GM18858 (cell line): ENCODE results near the gene SYMPK.
"Not testable (repeated sequence)": the region's sequence is repeated elsewhere in the genome, so short reads cannot be mapped to it uniquely, and the experiment has no call there.

Experiments
- ATAC-seq: cut with Tn5 transposase; IDR thresholded peaks from one replicate; pipeline ENCODE4 v1.9.1; 2021; ENCODE audit not compliant: unreplicated experiment

SYMPK gene

DNA sequence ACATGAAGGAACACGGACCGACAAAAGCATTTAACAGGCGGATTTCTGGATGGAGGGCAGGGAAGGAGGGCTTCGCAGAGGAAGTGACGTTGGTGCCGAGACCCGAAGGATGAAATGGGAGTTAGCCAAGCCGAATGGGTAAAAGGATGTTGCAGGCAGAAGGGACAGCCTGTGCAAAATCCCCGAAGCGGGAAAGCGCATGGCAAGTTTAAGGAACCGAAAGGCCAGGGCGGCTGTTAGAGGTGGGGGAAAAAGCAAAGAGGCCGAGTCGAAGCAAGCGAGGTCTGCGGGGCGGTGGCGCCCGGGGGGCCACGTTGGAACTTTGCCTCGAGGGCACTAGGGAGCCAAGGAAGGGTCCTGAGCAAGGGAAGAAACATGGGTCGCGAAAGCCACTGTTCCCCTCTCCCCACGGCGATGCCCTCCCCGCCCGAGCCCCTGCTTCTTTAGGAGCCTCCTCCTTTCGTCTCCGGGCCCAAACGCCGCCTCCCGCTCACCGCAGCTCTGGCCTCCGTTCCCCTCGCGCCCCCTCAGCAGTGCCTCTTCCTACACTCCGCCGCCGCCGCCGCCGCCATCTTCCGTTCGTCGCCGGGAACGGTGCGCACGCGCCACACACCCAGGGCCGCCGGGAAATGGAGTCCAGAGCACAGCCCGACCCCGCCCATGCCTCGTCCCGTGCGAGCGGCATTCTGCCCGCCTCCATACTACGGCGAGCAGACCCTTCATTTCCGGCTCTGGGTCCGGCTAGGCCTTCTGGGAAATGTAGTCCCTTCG, at the start of gene SYMPK:
Gene SYMPK, minus strand, starts transcription at position 584 of the 771 bp plus-strand sequence. CDS start 8,652 bp downstream, outside the sequence.
- ATAC-seq, result peak; percentile 77

DNA sequence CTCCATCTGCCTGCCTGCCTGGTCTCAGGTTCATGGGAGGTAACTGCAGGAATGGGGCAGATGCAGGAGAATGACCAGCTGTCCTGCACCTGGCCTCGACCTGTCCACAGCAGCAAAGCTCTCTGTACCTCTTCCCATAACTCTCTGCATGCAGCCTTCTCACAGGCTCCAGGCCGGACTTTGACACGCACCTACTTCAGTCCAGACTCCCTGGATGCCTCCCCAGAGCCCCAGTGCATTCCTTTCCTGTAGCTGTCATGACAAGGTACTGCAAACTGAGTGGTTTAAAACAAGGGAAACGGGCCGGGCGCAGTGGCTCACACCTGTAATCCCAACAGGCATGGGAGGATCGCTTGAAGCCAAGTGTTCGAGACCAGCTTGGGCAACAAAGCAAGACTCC, 48.3 kb upstream of the SYMPK start:
- ATAC-seq, result no peak

GRCh38 chr19:45908956-45909355, 46.0 kb upstream of the SYMPK start:
- ATAC-seq, result no peak

DNA sequence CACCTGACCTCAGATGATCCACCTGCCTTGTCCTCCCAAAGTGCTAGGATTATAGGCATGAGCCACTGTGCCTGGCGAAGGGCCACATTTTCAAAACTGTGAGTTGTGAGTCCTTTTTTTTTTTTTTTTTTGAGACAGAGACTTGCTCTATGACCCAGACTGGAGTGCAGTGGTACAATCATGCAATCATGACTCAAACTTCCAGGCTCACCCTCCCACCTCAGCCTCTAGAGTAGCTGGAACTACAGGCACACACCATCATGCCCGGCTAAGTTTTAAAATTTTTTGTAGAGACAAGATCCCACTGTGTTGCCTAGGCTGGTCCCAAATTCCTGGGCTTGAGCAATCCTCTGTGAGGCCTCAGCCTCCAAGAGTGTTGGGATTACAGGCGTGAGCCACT, 43.3 kb upstream of the SYMPK start:
- ATAC-seq, result no peak

DNA sequence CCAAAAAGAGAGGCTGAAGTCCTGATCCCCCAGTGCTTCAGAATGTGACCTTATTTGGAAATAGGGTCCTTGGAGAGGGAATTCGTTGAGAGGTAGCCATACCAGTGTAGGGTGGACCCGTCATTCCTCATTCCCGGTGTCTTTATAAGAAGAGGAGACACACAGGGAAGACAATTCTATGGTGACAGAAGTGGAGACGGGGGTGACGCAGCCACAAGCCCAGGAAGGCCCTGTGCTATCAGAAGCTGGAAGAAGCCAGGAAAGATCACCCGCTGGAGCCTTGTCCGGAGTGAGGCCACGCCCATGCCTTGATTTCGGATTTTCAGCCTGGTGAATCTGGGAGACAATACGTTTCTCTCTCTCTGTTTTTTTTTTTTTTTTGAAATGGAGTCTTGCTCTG, 42.1 kb upstream of the SYMPK start:
- ATAC-seq, result no peak

- peak; percentile 72 for ATAC-seq
These were observed 40.0 kb upstream of the SYMPK start for GRCh38 chr19:45902651-45903625.

GRCh38 chr19:45901912-45902650, 39.1 kb upstream of the SYMPK start, which contains the start of gene MYPOP:
Gene MYPOP, minus strand, starts transcription at chr19:45902613. Its CDS starts 840 bp downstream, at chr19:45901773.
- no peak for ATAC-seq

- no peak for ATAC-seq
These were observed 38.5 kb upstream of the SYMPK start for GRCh38 chr19:45901432-45901911.

GRCh38 chr19:45900738-45901431, 37.9 kb upstream of the SYMPK start:
- no peak for ATAC-seq

- no peak for ATAC-seq
These were observed 37.1 kb upstream of the SYMPK start for GRCh38 chr19:45899919-45900589.

DNA sequence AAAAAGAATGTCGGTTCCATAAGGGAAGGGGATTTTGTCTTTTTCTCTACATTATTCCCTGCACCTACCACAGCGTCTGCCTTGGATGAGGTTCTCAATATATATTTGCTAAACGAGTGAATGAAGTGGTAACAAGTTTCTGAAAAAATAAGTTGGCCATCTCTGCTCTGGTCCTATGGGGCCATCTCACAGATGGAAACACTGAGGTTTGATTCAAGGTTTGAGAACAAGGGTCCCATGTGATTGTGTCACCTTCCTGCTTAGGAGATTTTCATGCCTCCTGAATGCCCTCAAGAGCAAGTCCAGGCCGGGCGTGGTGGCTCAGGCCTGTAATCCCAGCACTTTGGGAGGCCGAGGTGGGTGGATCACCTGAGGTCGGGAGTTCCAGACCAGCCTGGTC, 36.3 kb upstream of the SYMPK start:
- ATAC-seq, result no peak

DNA sequence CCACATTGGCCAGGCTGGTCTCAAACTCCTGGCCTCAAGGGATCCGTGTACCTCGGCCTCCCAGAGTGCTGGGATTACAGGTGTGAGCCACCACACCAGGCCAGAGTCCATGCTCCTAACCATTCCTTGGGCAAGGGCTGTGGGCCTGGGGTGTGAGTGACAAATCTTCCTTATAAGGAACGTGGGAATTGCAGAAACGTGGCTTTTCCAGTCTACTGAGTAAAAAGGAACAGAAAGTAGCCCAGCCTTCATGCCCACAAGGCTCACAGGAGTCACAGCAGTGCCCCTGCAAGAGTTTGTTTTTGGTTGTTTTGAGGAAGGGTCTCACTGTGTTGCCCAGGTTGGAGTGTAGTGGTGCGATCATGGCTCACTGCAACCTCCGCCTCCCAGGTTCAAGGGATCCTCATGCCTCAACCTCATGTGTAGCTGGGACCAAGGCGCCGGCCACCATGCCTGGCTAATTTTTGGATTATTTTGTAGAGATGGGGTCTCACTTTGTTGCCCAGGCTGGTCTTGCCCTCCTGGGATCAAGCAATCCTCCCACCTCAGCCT, 34.4 kb upstream of the SYMPK start:
- no peak for ATAC-seq

GRCh38 chr19:45895983-45896599, 33.1 kb upstream of the SYMPK start:
- ATAC-seq, result not testable (repeated sequence)

GRCh38 chr19:45895519-45895972, 32.6 kb upstream of the SYMPK start:
- ATAC-seq, result no peak

- no peak for ATAC-seq
These were observed 27.9 kb upstream of the SYMPK start for GRCh38 chr19:45890877-45891276.

GRCh38 chr19:45889210-45889885, 26.4 kb upstream of the SYMPK start:
- ATAC-seq, result no peak

GRCh38 chr19:45887200-45887710, 24.3 kb upstream of the SYMPK start:
- no peak for ATAC-seq
